H1 (cell line): ENCODE results near the gene PRR33. TPM values are rescaled to one million over a fixed set of nuclear protein-coding genes. Genes with fewer than 3 reads are reported as not detected.

Experiments used
- CTCF ChIA-PET: fragments of 300-600 bp; sonication (Branson Sonifier 250); formaldehyde crosslinking; loops from one replicate; lab custom pipeline; 2021; ENCODE audit not compliant: partially characterized antibody; lab: Charles Lee
- POLR2A ChIA-PET: fragments of 300-600 bp; sonication (Branson Sonifier 250); formaldehyde crosslinking; loops from one replicate; lab custom pipeline; 2021; ENCODE audit warnings: inconsistent platforms; ENCODE audit not compliant: partially characterized antibody; lab: Charles Lee
- DNase-seq, 2 experiments: peaks; one replicate each; pipeline versions ENCODE4 v3.0.0 to v3.0.0-alpha.2; 2010 to 2022; ENCODE audit warnings: low spot score in 2 of 2, low read depth in 1 of 2, mixed read lengths in 1 of 2
- FAIRE-seq: peaks from 2 replicates; lab custom pipeline; 2011; peaks lifted over from hg19 to GRCh38; lab: Jason Lieb, UNC
- H2AFZ ChIP-seq: 2 replicates; pipeline ENCODE4 v1.8.1; 2012; ENCODE audit warnings: low read length, inconsistent platforms
- H2AK5ac ChIP-seq: 2 replicates; pipeline ENCODE4 v1.6.1; 2013; ENCODE audit warnings: low read depth, low read length
- H2BK120ac ChIP-seq: replicated peaks from 2 replicates; pipeline ENCODE3; 2013; ENCODE audit warnings: low read depth, low read length, inconsistent platforms
- H2BK12ac ChIP-seq: 2 replicates; pipeline ENCODE4 v1.6.1; 2013; ENCODE audit warnings: low read depth, low read length
- H2BK15ac ChIP-seq: 2 replicates; pipeline ENCODE4 v1.6.1; 2013; ENCODE audit warnings: low read length
- H2BK20ac ChIP-seq: 2 replicates; pipeline ENCODE4 v1.6.1; 2013; ENCODE audit warnings: low read length
- H2BK5ac ChIP-seq: 2 replicates; pipeline ENCODE4 v1.6.1; 2013; ENCODE audit warnings: low read depth, low read length
- H3K14ac ChIP-seq: 2 replicates; pipeline ENCODE4 v1.6.1; 2013; ENCODE audit warnings: inconsistent platforms; ENCODE audit not compliant: insufficient read length
- H3K18ac ChIP-seq: 2 replicates; pipeline ENCODE4 v1.6.1; 2013; ENCODE audit warnings: low read length; ENCODE audit errors: extremely low read depth
- H3K23ac ChIP-seq: 2 replicates; pipeline ENCODE4 v1.6.1; 2013; ENCODE audit warnings: inconsistent platforms; ENCODE audit not compliant: insufficient read length
- H3K23me2 ChIP-seq: 2 replicates; pipeline ENCODE4 v1.6.1; 2013; ENCODE audit warnings: low read depth, low read length
- H3K27ac ChIP-seq: 2 replicates; pipeline ENCODE4 v1.6.1; 2011; ENCODE audit warnings: low read depth, low read length, inconsistent platforms
- H3K27me3 ChIP-seq, 4 experiments: replicated peaks in 1 of 4; 1 replicate in 1 of 4; 2 replicates in 3 of 4; pipeline versions ENCODE4 v1.6.1 to v1.8.1; 2011 to 2013; ENCODE audit warnings: low read length in 3 of 4, mild to moderate bottlenecking in 3 of 4, inconsistent platforms in 2 of 4, mixed read lengths in 2 of 4, moderate library complexity in 1 of 4; ENCODE audit not compliant: control insufficient read depth in 3 of 4, insufficient read depth in 3 of 4; ENCODE audit errors: extremely low read depth in 1 of 4
- H3K36me3 ChIP-seq, 4 experiments: 2 replicates each; pipeline versions ENCODE4 v1.6.1 to v1.8.1; 2011 to 2013; ENCODE audit warnings: mild to moderate bottlenecking in 4 of 4, low read length in 3 of 4, moderate library complexity in 2 of 4, control low read depth in 1 of 4, inconsistent platforms in 1 of 4; ENCODE audit not compliant: insufficient read depth in 4 of 4, control insufficient read depth in 2 of 4
- H3K4ac ChIP-seq: replicated peaks from 2 replicates; pipeline ENCODE3; 2013; ENCODE audit warnings: low read length, low read depth, mixed read lengths, inconsistent platforms; ENCODE audit not compliant: insufficient read length
- H3K4me1 ChIP-seq, 4 experiments: replicated peaks in 1 of 4; 1 replicate in 1 of 4; 2 replicates in 3 of 4; pipeline versions ENCODE4 v1.6.1 to v1.8.1; 2011 to 2013; ENCODE audit warnings: low read length in 3 of 4, inconsistent platforms in 2 of 4, mixed read lengths in 1 of 4; ENCODE audit not compliant: insufficient read depth in 4 of 4, control insufficient read depth in 3 of 4
- H3K4me2 ChIP-seq, 2 experiments: 2 replicates each; pipeline versions ENCODE4 v1.6.1 to v1.8.1; 2011 to 2013; ENCODE audit warnings: low read depth in 2 of 2, low read length in 2 of 2, control low read depth in 1 of 2, inconsistent platforms in 1 of 2, mild to moderate bottlenecking in 1 of 2; ENCODE audit not compliant: insufficient read depth in 1 of 2
- H3K4me3 ChIP-seq, 4 experiments: fragments of 200-600, 300-600 bp in 1 of 4; sonication (generic), shearing (Covaris generic), sonication (Bioruptor Twin) in 1 of 4; 2 replicates each; pipeline versions ENCODE4 v1.5.1 to v1.8.1; 2011 to 2016; ENCODE audit warnings: low read length in 4 of 4, low read depth in 3 of 4, control low read depth in 2 of 4, inconsistent platforms in 2 of 4, mild to moderate bottlenecking in 2 of 4, mixed read lengths in 1 of 4, moderate library complexity in 1 of 4; ENCODE audit not compliant: insufficient read depth in 2 of 4; ENCODE audit errors: extremely low read depth in 1 of 4
- H3K56ac ChIP-seq: replicated peaks from 2 replicates; pipeline ENCODE3; 2013; ENCODE audit warnings: low read depth, mild to moderate bottlenecking, mixed read lengths, low read length, inconsistent platforms; ENCODE audit not compliant: insufficient read length
- H3K79me1 ChIP-seq: 2 replicates; pipeline ENCODE4 v1.6.1; 2013; ENCODE audit warnings: low read depth, low read length, control low read depth
- H3K79me2 ChIP-seq, 2 experiments: 2 replicates each; pipeline versions ENCODE4 v1.6.1 to v1.8.1; 2012 to 2013; ENCODE audit warnings: low read length in 2 of 2, mild to moderate bottlenecking in 2 of 2, inconsistent platforms in 1 of 2; ENCODE audit not compliant: insufficient read depth in 2 of 2, control insufficient read depth in 1 of 2
- H3K9ac ChIP-seq, 4 experiments: replicated peaks in 1 of 4; 1 replicate in 1 of 4; 2 replicates in 3 of 4; pipeline versions ENCODE4 v1.6.1 to v1.8.1; 2011 to 2013; ENCODE audit warnings: low read depth in 3 of 4, low read length in 3 of 4, control low read depth in 2 of 4, mild to moderate bottlenecking in 2 of 4, moderate library complexity in 2 of 4, inconsistent platforms in 1 of 4; ENCODE audit errors: extremely low read depth in 1 of 4
- H3K9me3 ChIP-seq, 2 experiments: 2 replicates each; pipeline versions ENCODE4 v1.6.1 to v1.8.1; 2012 to 2013; ENCODE audit warnings: mild to moderate bottlenecking in 2 of 2, moderate library complexity in 2 of 2, control low read depth in 1 of 2, inconsistent platforms in 1 of 2, low read depth in 1 of 2, low read length in 1 of 2, mixed read lengths in 1 of 2; ENCODE audit not compliant: insufficient read depth in 2 of 2
- H4K20me1 ChIP-seq, 2 experiments: replicated peaks in 1 of 2; 2 replicates each; pipeline versions ENCODE3 to v1.8.1; 2011 to 2013; ENCODE audit warnings: inconsistent platforms in 2 of 2, low read length in 2 of 2, mild to moderate bottlenecking in 1 of 2; ENCODE audit not compliant: insufficient read depth in 2 of 2, control insufficient read depth in 1 of 2
- H4K5ac ChIP-seq: 2 replicates; pipeline ENCODE4 v1.6.1; 2013; ENCODE audit warnings: low read length, low read depth, mixed read lengths, inconsistent platforms; ENCODE audit not compliant: insufficient read length
- H4K8ac ChIP-seq: 2 replicates; pipeline ENCODE4 v1.8.0; 2013; ENCODE audit warnings: mild to moderate bottlenecking, moderate library complexity, low read length, inconsistent platforms; ENCODE audit not compliant: insufficient read depth; ENCODE audit errors: extremely low read depth
- H4K91ac ChIP-seq: replicated peaks from 2 replicates; pipeline ENCODE3; 2013; ENCODE audit warnings: low read length, mixed read lengths, inconsistent platforms; ENCODE audit not compliant: insufficient read length
- EGR1 ChIP-seq: IDR thresholded peaks from 2 replicates; pipeline ENCODE4 v1.6.1; 2011; ENCODE audit warnings: low read depth, low read length, borderline replicate concordance
- SIN3A ChIP-seq, 2 experiments: IDR thresholded peaks in 1 of 2; conservative IDR thresholded peaks in 1 of 2; 2 replicates each; pipeline ENCODE4 v1.6.1; 2011 to 2012; ENCODE audit warnings: low read length in 2 of 2, improper control_type of control experiment in 1 of 2, low read depth in 1 of 2, mild to moderate bottlenecking in 1 of 2
- SP2 ChIP-seq: IDR thresholded peaks from 2 replicates; pipeline ENCODE4 v1.6.1; 2012; ENCODE audit warnings: mild to moderate bottlenecking, low read length, inconsistent platforms
- TBP ChIP-seq: IDR thresholded peaks from 2 replicates; pipeline ENCODE4 v1.6.1; 2011; ENCODE audit warnings: low read depth, low read length, improper control_type of control experiment
- ZNF274 ChIP-seq: IDR thresholded peaks from 2 replicates; pipeline ENCODE4 v1.7.0; 2012; ENCODE audit warnings: low read length, borderline replicate concordance; ENCODE audit errors: extremely low read depth
- WGBS, 2 experiments: shearing (Covaris generic) in 1 of 2; methylation state at CpG; one replicate each; pipeline versions ENCODE4 v1.1.6 to v1.1.7; 2013 to 2015; ENCODE audit warnings: low lambda C conversion rate in 2 of 2, mixed read lengths in 2 of 2, inconsistent platforms in 1 of 2, low coverage in 1 of 2, missing lambda C conversion rate in 1 of 2; ENCODE audit not compliant: insufficient replicate concordance in 2 of 2, insufficient coverage in 1 of 2, insufficient read length in 1 of 2; ENCODE audit errors: extremely low coverage in 1 of 2, missing lambda C conversion rate in 1 of 2; 5-methylcytosine and 5-hydroxymethylcytosine counted together
- polyA plus RNA-seq, 7 experiments: library from polyadenylated mRNA; depleted of rRNA in 3 of 7; stranded (reverse) in 5 of 7; unstranded in 2 of 7; fragments of >200 nt in 5 of 7; fragments of 200-250 nt in 2 of 7; gene quantifications; 1 replicate in 5 of 7; 2 replicates in 1 of 7; 4 replicates in 1 of 7; pipeline versions ENCODE4 v1.2.1 to v1.2.3, GENCODE V29; 2011 to 2013; ENCODE audit warnings: missing spikeins in 2 of 7, mixed read lengths in 2 of 7
- total RNA-seq: library from RNA; stranded (reverse); fragmentation: NEBNext Ultra II Directional; extraction: Animal tissue kit (Norgen Biotek cat#: 25700); gene quantifications from 2 replicates; pipeline ENCODE4 v1.2.1, GENCODE V29; 2021

Gene PRR33
- total and polyA plus RNA-seq, 2 of the 8 experiments (the other 6 are each of a cell fraction or from before 2014, with no cell fraction given), result 0.02 TPM; not detected in 1

GRCh38 chr11:1843098-1843473 lies 48.6 kb downstream of the PRR33 start:
- no peak overlapping the region for H2BK5ac ChIP-seq
- H3K4ac ChIP-seq, result no peak overlapping the region
- H3K79me2 ChIP-seq, result no peaks in the 10 kb centered on the region
- no peak overlapping the region for H2BK12ac ChIP-seq
- no peaks in the 10 kb centered on the region for H3K23me2 ChIP-seq
- FAIRE-seq, result no peak
- no peak overlapping the region for H2BK120ac ChIP-seq
- no peaks in the 10 kb centered on the region for H3K27me3 ChIP-seq
- WGBS, 2 experiments, result 93% methylated on average over 7 of the region's 11 CpGs; no CpG with 5 or more reads in 1 of the 2 experiments
- no peak overlapping the region for H2BK15ac ChIP-seq
- H2BK20ac ChIP-seq, result no peak overlapping the region
- no peak overlapping the region for H3K23ac ChIP-seq
- POLR2A ChIA-PET, result interaction anchor here (0.6 kb wide), 1 partner anchor 279 kb away, joined by 3 read pairs; no protein-coding TSS in a partner anchor
- H3K79me1 ChIP-seq, result no peaks in the 10 kb centered on the region
- peaks cover 0 to 3% (median 0%) of the 10 kb centered on the region in 4 experiments; a peak in 1 of 7 replicates for H3K4me1 ChIP-seq
- no peak overlapping the region; the same call in 1 of the 2 replicates for H4K8ac ChIP-seq
- H3K14ac ChIP-seq, result no peak overlapping the region
- H4K20me1 ChIP-seq, result no peaks in the 10 kb centered on the region
- H3K18ac ChIP-seq, result no peak overlapping the region
- H3K9me3 ChIP-seq, result no peaks in the 10 kb centered on the region
- TF ChIP-seq EGR1, result no peak
- no peak for TF ChIP-seq SIN3A (conservative IDR thresholded peaks at IDR 0.05 in 1 of 2, IDR thresholded peaks at IDR 0.05 in 1 of 2; ENCODE audit: low read depth in 1 of 2, low read length in 2 of 2)
- no peak for TF ChIP-seq TBP
- TF ChIP-seq SP2, result no peak
- TF ChIP-seq ZNF274, result no peak
- TF ChIP-seq, all 59 proteins: peak for 0
- Histone ChIP-seq H2AFZ (no peak overlapping the region), H3K4me2 (no peak overlapping the region), H3K4me3 (no peak overlapping the region), H3K27ac (no peak overlapping the region), H3K56ac (no peak overlapping the region), H4K5ac (no peak overlapping the region), H2AK5ac (no peak overlapping the region; the same call in 1 of the 2 replicates), H4K91ac (no peak overlapping the region), H3K36me3 (no peaks in the 10 kb centered on the region), H3K9ac (no peak overlapping the region)
- CTCF ChIA-PET, result interaction anchor here (0.9 to 3.7 kb wide), 5 partner anchors 10 to 313 kb away, joined by 3 to 34 read pairs (median 4); no protein-coding TSS in a partner anchor
- DNase-seq, result no peak
